ENCODE data around the gene GAPDHS.

The GAPDHS gene

DNA sequence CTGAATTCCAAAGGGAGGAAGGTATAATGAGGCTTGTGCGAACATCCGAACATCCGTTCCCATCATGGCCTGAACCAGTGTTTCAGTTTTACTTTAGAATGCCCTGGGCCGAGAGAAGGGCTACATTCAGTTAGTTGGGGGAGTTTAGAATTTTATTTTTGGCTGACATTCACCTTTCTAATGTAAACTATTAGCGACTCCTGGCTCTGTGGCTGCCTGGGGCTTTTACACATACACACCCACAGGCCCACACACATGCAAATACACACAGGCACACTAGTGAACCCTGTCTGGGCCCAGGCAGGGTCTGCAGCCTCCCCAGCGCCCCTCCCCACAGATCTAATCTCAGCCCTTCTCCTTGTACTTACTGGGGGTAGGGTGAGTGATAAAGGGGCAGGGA lies 6.1 kb downstream of the GAPDHS start:
- no peaks in the 10 kb centered on the region for H3K36me3 ChIP-seq (ENCODE audit: control insufficient read depth, insufficient read depth, low read length)
- peaks cover 1% of the 10 kb centered on the region for H3K4me1 ChIP-seq (ENCODE audit: control insufficient read depth, insufficient read depth, low read length)
- no peaks in the 10 kb centered on the region for H3K9me3 ChIP-seq (ENCODE audit: control insufficient read depth, low read length)
- H3K27ac ChIP-seq (ENCODE audit: insufficient read depth, low read depth, low read length, poor library complexity, severe bottlenecking): no peak overlapping the region
- no peaks in the 10 kb centered on the region for H3K27me3 ChIP-seq (ENCODE audit: control insufficient read depth, insufficient read depth, low read length, poor library complexity, severe bottlenecking)
- WGBS, 2 experiments: 82 to 83% methylated on average over 5 to 6 of the region's 6 CpGs
- no peak overlapping the region for H3K4me3 ChIP-seq (ENCODE audit: insufficient read depth, low read depth, low read length)

DNA sequence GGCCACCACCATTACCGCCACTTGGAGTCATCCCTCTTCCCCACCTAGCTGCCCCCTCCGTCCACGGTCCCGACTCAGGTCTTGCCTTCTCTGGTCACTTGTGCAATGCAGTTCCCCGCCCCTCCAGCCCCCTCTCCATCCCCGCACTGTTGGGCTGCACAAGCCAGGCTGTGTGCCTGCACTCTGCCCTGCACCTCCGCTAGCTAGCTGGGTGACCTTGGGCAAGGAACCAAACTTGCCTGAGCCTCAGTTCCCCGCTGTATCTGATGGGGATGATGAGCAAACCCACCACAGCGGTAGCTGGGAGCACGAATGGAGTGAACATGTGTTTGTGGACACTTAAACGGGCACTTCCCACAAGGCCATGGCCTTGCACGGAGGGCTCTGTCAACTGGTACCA lies 6.6 kb downstream of the GAPDHS start:
- H3K9me3 ChIP-seq (ENCODE audit: control insufficient read depth, low read length): no peaks in the 10 kb centered on the region
- no peak overlapping the region for H3K4me3 ChIP-seq (ENCODE audit: insufficient read depth, low read depth, low read length)
- WGBS, 2 experiments: 92% methylated on average over 12 of the region's 12 CpGs
- peaks cover 4% of the 10 kb centered on the region for H3K4me1 ChIP-seq (ENCODE audit: control insufficient read depth, insufficient read depth, low read length)
- no peaks in the 10 kb centered on the region for H3K27me3 ChIP-seq (ENCODE audit: control insufficient read depth, insufficient read depth, low read length, poor library complexity, severe bottlenecking)
- H3K27ac ChIP-seq (ENCODE audit: insufficient read depth, low read depth, low read length, poor library complexity, severe bottlenecking): no peak overlapping the region
- H3K36me3 ChIP-seq (ENCODE audit: control insufficient read depth, insufficient read depth, low read length): no peaks in the 10 kb centered on the region

DNA sequence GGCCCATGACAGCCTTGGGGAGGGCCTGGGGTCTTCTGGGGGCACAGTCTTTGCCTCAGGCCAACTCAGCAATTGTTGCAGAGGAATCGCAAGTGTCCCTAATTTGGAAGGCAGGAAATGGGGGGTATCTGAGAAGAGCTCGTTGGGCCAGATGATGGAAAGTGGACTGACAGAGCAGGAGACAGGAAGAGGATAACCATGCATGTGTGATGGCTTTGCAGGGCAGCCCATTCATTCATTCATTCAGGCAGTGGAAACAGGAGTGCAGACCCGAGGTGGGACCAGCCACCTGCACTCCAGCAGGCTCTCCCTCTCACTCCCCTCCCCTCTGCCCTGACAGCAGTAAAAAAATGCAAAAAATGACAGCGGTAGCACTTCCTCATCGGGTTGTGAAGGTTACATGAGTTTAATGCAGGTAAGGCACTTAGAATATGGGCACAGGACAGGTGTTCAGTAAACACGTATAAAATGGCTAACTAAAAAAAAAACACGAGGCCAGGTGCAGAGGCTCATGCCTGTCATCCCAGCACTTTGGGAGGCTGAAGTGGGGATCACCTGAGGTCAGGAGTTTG lies 7.2 kb downstream of the GAPDHS start:
- Histone ChIP-seq H3K36me3 (ENCODE audit: control insufficient read depth, insufficient read depth, low read length) (no peaks in the 10 kb centered on the region), H3K27me3 (ENCODE audit: control insufficient read depth, insufficient read depth, low read length, poor library complexity, severe bottlenecking) (no peaks in the 10 kb centered on the region), H3K4me3 (ENCODE audit: insufficient read depth, low read depth, low read length) (no peak overlapping the region), H3K4me1 (ENCODE audit: control insufficient read depth, insufficient read depth, low read length) (peaks cover 4% of the 10 kb centered on the region), H3K27ac (ENCODE audit: insufficient read depth, low read depth, low read length, poor library complexity, severe bottlenecking) (no peak overlapping the region), H3K9me3 (ENCODE audit: control insufficient read depth, low read length) (no peaks in the 10 kb centered on the region)
- 91 to 92% methylated on average over 7 of the region's 7 CpGs for WGBS, 2 experiments

DNA sequence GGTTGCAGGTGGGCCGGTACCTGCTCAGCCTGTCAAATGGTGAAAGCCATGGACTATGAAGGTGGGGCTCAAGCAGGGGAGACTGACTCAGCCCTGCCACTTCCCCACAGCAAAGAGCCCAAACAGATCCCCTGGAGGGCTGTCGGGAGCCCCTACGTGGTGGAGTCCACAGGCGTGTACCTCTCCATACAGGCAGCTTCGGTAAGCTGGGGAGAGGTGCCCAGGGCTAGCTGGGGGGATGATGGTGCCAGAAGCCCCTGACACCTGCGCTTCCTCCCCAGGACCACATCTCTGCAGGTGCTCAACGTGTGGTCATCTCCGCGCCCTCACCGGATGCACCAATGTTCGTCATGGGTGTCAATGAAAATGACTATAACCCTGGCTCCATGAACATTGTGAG lies 9.0 kb downstream of the GAPDHS start:
- Histone ChIP-seq H3K36me3 (ENCODE audit: control insufficient read depth, insufficient read depth, low read length) (no peaks in the 10 kb centered on the region), H3K4me1 (ENCODE audit: control insufficient read depth, insufficient read depth, low read length) (peaks cover 8% of the 10 kb centered on the region), H3K27ac (ENCODE audit: insufficient read depth, low read depth, low read length, poor library complexity, severe bottlenecking) (no peak overlapping the region), H3K27me3 (ENCODE audit: control insufficient read depth, insufficient read depth, low read length, poor library complexity, severe bottlenecking) (no peaks in the 10 kb centered on the region), H3K4me3 (ENCODE audit: insufficient read depth, low read depth, low read length) (no peak overlapping the region), H3K9me3 (ENCODE audit: control insufficient read depth, low read length) (no peaks in the 10 kb centered on the region)
- 95 to 96% methylated on average over 11 of the region's 11 CpGs for WGBS, 2 experiments

DNA sequence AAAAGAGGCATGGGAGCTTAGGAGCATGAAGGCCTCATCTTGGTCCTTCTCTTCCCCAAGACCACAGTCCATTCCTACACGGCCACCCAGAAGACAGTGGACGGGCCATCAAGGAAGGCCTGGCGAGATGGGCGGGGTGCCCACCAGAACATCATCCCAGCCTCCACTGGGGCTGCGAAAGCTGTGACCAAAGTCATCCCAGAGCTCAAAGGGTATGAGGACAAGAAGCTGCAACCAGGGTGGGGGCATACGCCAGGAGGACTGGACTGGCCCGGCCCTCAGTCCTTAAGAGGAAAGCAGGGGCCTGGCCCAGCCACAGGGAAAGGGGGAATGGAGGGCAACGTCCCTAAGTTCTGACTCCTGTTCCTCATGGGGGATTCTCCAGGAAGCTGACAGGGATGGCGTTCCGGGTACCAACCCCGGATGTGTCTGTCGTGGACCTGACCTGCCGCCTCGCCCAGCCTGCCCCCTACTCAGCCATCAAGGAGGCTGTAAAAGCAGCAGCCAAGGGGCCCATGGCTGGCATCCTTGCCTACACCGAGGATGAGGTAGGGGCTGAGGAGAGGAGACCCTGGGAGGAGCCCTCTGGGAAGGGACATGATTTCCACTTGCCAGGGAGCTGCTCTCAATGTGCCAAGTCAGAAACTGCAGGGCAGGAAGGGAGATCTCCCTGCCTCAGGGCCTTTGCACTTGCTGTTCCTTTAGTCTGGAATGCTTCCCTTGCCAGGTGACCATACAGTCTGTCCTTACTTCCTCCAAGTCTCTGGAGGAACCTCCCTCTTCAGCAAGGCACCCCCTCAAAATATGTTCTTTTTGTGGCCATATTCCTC lies 10.2 kb downstream of the GAPDHS start:
- 95 to 96% methylated on average over 15 of the region's 15 CpGs for WGBS, 2 experiments
- Histone ChIP-seq H3K36me3 (ENCODE audit: control insufficient read depth, insufficient read depth, low read length) (no peaks in the 10 kb centered on the region), H3K9me3 (ENCODE audit: control insufficient read depth, low read length) (no peaks in the 10 kb centered on the region), H3K27me3 (ENCODE audit: control insufficient read depth, insufficient read depth, low read length, poor library complexity, severe bottlenecking) (no peaks in the 10 kb centered on the region), H3K4me1 (ENCODE audit: control insufficient read depth, insufficient read depth, low read length) (peaks cover 8% of the 10 kb centered on the region), H3K4me3 (ENCODE audit: insufficient read depth, low read depth, low read length) (no peak overlapping the region), H3K27ac (ENCODE audit: insufficient read depth, low read depth, low read length, poor library complexity, severe bottlenecking) (no peak overlapping the region)

DNA sequence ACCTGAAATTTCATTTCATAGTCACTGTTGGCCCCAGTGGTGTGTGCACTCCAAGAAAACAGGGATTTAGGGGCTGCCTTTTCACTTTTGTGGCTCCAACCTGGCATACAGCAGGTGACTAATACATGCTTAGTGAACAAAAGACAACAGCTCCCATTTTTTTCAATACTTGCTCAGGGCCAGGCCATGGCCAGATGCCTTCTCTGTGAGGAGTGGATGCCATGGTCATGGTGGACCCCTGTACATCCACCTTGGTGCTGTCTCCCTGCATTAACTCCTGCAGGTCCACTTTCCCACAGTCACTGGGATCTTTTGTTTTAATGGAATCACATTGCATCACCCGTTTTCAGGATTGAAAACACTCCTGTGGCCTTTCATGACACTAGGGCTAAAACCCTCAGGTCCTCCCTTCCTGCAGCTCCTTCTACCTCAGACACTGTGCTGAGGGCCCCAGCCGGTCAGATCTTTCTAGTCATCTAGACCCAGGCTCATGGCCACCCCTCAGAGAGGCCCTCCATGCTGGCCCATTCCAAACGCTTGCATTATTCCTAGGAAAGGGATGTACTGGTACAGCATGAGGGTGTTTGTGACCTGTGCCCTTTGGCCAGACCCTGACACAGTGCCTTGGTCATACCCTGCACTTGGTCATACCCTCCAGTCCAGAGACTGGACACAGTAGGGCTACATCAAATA lies 11.0 kb downstream of the GAPDHS start:
- H3K4me3 ChIP-seq (ENCODE audit: insufficient read depth, low read depth, low read length): peak overlapping the region; percentile 73
- 72 to 78% methylated on average over 3 of the region's 3 CpGs for WGBS, 2 experiments
- no peak overlapping the region for H3K27ac ChIP-seq (ENCODE audit: insufficient read depth, low read depth, low read length, poor library complexity, severe bottlenecking)
- no peaks in the 10 kb centered on the region for H3K27me3 ChIP-seq (ENCODE audit: control insufficient read depth, insufficient read depth, low read length, poor library complexity, severe bottlenecking)
- no peaks in the 10 kb centered on the region for H3K9me3 ChIP-seq (ENCODE audit: control insufficient read depth, low read length)
- no peaks in the 10 kb centered on the region for H3K36me3 ChIP-seq (ENCODE audit: control insufficient read depth, insufficient read depth, low read length)
- H3K4me1 ChIP-seq (ENCODE audit: control insufficient read depth, insufficient read depth, low read length): peaks cover 8% of the 10 kb centered on the region

DNA sequence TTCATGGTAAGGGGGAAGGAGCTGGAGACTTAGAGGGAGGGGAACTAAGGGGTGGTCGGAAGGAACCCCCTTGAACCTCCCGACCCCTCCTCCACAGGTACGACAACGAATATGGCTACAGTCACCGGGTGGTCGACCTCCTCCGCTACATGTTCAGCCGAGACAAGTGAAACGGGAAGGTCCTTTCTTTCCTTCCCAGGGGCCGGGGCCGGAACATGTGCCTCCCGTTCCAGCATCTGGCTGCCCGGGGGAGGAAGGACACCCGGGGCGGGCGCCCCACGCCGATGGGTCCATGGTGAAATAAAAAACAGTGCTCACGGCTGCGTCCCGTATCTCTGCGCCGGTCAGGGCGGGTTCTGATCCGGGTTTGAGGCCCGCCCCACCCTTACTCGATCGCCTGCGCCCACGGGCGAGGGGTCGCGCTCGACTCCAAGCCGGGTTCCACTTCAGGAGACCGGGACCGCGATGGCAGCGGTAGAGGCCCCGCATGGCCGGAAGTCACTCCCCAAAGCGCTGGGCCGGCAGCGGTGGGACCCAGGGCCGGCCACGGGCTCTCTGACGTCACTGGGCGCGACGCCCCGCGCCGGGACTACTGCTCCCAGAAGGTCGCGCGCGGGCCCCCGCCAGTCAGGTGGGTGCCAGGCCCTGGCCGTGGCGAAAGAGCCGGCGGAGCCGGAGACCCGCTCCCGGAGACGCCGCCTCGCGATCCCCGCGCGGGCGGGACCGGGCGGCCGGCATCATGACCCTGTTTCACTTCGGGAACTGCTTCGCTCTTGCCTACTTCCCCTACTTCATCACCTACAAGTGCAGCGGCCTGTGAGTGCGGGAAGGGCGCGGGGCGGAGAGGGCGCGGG lies 12.0 kb downstream of the GAPDHS start, which contains the start of gene TMEM147:
TSS of gene TMEM147 (plus strand) at position 626 of the 854 bp plus-strand sequence. CDS start at position 740, 114 bp downstream.
- Histone ChIP-seq H3K4me3 (ENCODE audit: insufficient read depth, low read depth, low read length) (peak within 1 kb of the TSS; percentile 73), H3K4me1 (ENCODE audit: control insufficient read depth, insufficient read depth, low read length) (peaks cover 8% of the 10 kb centered on the region), H3K27ac (ENCODE audit: insufficient read depth, low read depth, low read length, poor library complexity, severe bottlenecking) (no peak within 1 kb of the TSS), H3K9me3 (ENCODE audit: control insufficient read depth, low read length) (no peaks in the 10 kb centered on the region), H3K27me3 (ENCODE audit: control insufficient read depth, insufficient read depth, low read length, poor library complexity, severe bottlenecking) (no peaks in the 10 kb centered on the region), H3K36me3 (ENCODE audit: control insufficient read depth, insufficient read depth, low read length) (no peaks in the 10 kb centered on the region)
- WGBS, 2 experiments: 0% methylated on average over 85 of the region's 85 CpGs

DNA sequence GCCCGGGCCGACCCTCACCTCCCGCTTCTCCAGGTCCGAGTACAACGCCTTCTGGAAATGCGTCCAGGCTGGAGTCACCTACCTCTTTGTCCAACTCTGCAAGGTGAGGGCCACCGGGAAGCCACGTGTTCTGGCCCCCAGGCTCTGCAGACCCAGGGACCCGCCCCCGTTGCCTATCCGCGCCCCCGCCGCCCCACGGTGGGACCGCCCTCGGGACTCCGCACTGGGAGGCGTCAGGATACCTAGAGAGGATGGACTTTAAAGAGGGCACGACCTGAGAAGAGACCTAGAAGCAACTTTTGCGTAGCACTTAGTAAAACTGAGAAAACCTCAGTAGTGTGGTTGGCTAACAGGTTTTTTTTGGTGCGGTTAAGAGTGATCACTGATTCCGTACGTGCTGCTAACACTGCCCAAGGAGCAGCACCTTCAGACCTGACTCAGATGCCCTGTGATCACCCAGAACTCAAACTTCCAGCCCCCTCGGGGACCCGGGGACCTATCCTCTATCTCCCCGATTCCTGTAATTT lies 12.7 kb downstream of the GAPDHS start:
- Histone ChIP-seq H3K27me3 (ENCODE audit: control insufficient read depth, insufficient read depth, low read length, poor library complexity, severe bottlenecking) (no peaks in the 10 kb centered on the region), H3K4me1 (ENCODE audit: control insufficient read depth, insufficient read depth, low read length) (peaks cover 8% of the 10 kb centered on the region), H3K9me3 (ENCODE audit: control insufficient read depth, low read length) (no peaks in the 10 kb centered on the region), H3K27ac (ENCODE audit: insufficient read depth, low read depth, low read length, poor library complexity, severe bottlenecking) (no peak overlapping the region), H3K4me3 (ENCODE audit: insufficient read depth, low read depth, low read length) (peak overlapping the region; percentile 73), H3K36me3 (ENCODE audit: control insufficient read depth, insufficient read depth, low read length) (no peaks in the 10 kb centered on the region)
- WGBS, 2 experiments: 7% methylated on average over 27 of the region's 27 CpGs

DNA sequence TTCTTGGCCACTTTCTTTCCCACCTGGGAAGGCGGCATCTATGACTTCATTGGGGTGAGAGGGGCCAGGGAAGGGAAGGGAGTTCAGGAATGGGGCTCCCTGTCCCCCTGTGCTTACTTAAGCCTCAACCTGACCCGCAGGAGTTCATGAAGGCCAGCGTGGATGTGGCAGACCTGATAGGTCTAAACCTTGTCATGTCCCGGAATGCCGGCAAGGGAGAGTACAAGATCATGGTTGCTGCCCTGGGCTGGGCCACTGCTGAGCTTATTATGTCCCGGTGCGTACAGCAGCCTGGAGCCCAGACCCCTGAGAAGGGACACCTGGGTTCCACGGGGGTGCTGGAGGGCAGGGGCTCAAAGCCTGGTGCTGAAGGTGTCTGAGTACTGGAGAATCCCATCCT lies 13.3 kb downstream of the GAPDHS start:
- Histone ChIP-seq H3K9me3 (ENCODE audit: control insufficient read depth, low read length) (no peaks in the 10 kb centered on the region), H3K36me3 (ENCODE audit: control insufficient read depth, insufficient read depth, low read length) (no peaks in the 10 kb centered on the region), H3K27ac (ENCODE audit: insufficient read depth, low read depth, low read length, poor library complexity, severe bottlenecking) (no peak overlapping the region), H3K4me3 (ENCODE audit: insufficient read depth, low read depth, low read length) (no peak overlapping the region), H3K27me3 (ENCODE audit: control insufficient read depth, insufficient read depth, low read length, poor library complexity, severe bottlenecking) (no peaks in the 10 kb centered on the region), H3K4me1 (ENCODE audit: control insufficient read depth, insufficient read depth, low read length) (peaks cover 8% of the 10 kb centered on the region)
- WGBS, 2 experiments: 92 to 93% methylated on average over 8 of the region's 8 CpGs

Measured in ectodermal cell (in vitro differentiated cells).